ENCODE measurements around the gene HRC.

Gene HRC

DNA sequence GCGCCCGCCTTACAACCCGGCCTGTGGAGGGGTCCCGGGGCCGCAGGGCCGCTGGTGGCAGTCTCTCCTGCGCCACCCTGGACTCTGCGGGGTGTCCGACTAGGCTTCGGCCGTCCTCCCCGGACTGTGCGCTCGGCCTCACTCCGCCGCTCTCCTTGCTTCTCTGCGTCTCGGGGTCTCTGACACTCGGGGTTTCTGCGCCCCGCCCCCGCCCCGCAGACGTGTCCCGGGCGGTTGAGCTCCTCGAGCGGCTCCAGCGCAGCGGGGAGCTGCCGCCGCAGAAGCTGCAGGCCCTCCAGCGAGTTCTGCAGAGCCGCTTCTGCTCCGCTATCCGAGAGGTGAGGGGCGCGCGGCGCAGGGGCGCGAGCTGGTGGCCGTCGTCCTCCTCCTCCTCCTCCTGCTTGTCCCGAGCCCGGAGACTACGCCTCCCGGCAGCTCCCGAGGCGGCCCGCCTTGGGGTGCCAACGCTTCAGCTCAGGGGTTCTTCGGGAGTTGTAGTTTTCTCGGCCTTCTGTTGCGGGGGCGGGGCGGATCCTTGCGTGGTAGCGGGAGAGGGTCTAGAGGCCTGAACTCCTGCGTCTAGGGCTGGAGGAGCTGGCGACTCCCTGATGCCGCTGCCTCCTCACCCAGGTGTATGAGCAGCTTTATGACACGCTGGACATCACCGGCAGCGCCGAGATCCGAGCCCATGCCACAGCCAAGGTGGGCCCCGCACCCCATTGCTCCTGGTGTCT is 40.4 kb downstream of the HRC start:
- peak in 1 of 2 donors; percentile 45 for DNase-seq (ENCODE audit: low read depth in 2 of 2)

DNA sequence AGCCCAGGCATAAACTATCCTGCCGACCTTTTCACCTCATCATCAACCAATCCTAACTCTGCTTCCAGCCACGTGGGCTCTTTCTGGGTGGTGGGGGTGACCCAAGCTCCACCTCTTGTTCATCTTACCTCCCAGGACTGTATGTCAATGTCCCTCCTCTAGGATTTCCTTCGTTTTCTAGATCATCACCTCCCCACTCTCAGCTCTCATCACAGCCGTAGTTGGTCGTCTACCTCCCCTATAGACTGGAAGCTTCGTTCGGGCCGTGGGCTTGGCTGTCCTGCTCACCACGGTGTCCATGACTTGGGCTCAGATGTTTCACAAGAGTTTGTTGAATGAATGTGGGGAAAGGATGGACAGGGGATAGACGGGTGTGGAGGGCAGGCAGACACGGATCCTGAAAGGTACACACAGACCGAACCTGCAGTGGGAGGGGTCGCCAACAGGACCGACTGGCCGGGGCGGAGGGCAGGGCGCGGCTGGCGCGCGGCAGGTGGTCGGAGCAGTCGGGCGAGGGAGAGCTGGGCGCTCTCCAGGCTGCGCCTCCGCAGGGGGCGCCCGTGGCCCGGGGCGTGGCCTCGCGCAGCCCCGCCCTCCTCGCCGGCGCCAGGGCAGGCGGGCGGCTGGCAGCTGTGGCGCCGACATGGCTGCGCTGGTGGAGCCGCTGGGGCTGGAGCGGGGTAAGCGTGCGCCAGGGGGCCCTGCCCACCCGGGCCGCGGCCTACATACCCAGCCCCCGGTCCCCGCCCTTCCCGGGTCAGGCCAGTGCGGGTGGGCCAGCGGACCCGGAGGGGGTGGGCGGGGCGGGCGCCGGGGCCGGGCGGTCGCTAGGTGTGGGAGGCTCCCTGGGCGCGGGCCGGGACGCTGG is 41.2 kb downstream of the HRC start, which contains the start of gene LIN7B:
Gene LIN7B (plus strand): TSS at position 609 of the 868 bp plus-strand sequence. CDS start 35 bp downstream, at position 644.
- peak; percentile 48 for DNase-seq (ENCODE audit: low read depth in 2 of 2)

DNA sequence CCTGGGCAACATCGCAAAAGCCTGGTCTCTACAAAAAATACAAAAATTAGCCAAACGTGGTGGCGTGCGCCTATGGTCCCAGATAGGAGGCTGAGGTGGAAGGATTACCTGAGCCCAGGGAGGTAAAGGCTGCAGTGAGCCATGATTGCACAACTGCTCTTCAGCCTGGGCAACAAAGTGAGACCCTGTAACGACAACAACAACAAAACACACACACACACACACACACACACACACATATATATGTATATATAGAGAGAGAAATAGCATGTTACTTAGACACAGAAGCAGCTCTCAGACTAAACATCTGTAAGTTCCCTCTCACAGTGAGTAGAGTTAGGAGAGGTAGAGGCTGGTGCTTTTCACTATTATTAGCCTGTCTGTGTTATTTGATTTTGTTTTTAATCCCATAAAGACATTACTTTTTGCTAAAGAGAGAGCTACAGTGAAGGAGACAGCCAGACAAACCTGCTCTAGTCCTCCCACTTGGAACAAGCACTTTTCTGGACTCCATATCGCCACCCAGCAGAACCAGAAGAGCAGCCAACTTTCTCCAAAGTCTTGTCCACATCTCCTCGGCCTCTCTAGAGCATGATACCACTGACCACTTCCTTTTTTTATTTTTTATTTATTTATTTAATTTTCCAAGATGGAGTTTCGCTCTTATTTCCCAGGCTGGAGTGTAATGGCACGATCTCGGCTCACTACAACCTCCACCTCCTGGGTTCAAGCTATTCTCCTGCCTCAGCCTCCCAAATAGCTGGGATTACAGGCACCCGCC is 43.8 kb downstream of the HRC start:
- DNase-seq (ENCODE audit: low read depth in 2 of 2) = no peak

DNA sequence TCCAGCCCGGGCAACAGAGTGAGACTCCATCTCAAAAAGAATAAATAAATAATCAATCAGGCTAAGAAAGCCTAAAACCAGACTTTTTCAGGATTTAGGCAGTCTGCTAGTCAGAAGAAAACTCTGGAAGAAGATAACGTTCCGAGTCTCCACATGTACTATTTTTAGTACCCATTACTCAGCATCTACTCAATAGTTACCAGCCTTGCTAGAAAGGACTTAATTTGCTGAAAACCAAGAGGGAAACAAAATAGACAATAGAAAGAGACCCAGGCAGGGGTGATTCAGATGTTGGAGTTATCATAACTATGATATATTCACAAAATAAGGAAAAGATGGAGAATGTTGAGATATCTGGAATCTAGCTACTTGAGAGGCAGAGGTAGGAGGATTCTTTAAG is 44.6 kb downstream of the HRC start:
- DNase-seq (ENCODE audit: low read depth in 2 of 2) = no peak

DNA sequence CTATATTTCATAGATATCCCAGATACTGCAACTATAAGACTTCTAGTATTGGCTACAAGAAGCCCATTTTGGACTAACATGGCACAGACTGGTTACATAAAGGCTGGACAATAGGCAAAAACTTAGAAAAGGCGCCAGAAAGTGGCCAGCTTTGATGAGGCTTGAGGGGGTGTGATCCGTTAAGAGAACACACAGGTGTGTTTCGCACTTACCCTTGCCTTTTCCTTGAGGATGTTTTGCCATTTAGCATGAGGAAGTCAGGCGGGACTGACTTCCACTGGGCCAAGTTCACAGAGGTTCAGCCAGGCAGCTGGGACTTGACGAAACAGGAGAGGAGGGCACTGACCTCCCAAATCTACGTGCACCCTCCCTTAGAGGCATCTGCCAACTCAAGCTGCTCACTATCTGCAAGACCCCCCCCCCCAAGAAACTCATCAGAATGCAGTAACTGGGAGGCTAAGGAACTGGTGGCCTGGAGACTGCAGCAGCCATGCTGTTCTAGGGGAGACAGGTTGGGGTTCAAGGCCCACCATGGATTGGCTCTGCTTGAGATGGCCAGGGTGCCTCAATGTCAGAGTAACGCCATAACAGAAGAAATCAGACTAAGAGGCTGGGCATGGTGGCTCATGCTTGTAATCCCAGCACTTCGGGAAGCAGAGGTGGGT is 45.5 kb downstream of the HRC start:
- no peak for DNase-seq (ENCODE audit: low read depth in 2 of 2)

DNA sequence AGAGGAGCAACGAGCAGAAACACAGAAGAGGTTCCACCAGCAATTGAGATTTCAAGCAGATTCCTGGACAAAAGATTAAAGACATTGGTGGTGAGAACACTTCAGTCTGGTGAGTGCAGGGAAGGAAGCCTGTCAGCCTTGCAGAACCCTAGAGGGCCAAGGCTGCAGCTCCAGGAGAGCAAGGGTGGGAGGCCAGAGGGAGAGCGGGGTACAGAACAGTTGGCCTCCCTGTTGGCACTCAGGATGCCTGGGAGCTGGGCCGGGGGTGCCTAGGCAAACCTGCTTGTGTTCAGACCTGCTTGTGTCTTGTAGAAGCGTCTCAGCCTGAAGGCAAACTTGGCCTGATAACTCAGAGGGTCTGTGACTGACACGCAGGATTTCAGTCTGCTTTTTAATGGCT is 46.1 kb downstream of the HRC start:
- DNase-seq (ENCODE audit: low read depth in 2 of 2) = no peak

DNA sequence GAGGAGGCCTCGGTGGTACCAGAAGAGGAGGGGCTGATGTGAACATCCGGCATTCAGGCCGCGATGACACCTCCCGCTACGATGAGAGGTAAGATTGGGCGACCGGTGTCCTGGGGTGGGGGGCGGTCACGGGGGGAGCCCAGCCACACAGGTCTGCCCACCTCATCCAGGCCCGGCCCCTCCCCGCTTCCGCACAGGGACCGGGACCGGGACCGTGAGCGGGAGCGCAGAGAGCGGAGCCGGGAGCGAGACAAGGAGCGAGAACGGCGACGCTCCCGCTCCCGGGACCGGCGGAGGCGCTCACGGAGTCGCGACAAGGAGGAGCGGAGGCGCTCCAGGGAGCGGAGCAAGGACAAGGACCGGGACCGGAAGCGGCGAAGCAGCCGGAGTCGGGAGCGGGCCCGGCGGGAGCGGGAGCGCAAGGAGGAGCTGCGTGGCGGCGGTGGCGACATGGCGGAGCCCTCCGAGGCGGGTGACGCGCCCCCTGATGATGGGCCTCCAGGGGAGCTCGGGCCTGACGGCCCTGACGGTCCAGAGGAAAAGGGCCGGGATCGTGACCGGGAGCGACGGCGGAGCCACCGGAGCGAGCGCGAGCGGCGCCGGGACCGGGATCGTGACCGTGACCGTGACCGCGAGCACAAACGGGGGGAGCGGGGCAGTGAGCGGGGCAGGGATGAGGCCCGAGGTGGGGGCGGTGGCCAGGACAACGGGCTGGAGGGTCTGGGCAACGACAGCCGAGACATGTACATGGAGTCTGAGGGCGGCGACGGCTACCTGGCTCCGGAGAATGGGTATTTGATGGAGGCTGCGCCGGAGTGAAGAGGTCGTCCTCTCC is 47.4 kb downstream of the HRC start:
- DNase-seq (ENCODE audit: low read depth in 2 of 2) = no peak

DNA sequence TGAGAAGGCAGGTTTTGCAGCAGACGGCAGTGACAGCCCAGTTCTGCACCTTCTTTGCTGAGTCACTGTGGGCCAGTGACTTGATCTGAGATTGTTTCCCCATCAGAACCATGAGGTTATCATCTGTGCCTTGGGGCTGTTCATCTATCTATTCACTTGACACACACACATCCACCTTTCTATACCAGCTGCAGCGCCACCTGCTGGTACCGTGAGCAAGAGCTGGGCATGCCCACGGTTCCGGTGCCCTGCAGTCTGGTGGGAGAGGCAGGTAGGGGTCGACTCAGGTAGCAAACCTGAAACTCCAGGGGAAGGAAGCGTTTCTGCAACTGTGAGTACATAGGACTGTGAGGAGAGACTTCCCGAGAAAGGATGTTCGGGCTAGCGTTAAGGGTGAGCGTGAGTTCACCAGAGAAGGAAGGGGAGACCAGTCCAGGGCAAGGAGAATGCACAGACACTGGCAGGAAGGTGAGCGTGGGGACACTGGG is 48.5 kb downstream of the HRC start:
- peak; percentile 52 to 55 for DNase-seq (ENCODE audit: low read depth in 2 of 2)

DNA sequence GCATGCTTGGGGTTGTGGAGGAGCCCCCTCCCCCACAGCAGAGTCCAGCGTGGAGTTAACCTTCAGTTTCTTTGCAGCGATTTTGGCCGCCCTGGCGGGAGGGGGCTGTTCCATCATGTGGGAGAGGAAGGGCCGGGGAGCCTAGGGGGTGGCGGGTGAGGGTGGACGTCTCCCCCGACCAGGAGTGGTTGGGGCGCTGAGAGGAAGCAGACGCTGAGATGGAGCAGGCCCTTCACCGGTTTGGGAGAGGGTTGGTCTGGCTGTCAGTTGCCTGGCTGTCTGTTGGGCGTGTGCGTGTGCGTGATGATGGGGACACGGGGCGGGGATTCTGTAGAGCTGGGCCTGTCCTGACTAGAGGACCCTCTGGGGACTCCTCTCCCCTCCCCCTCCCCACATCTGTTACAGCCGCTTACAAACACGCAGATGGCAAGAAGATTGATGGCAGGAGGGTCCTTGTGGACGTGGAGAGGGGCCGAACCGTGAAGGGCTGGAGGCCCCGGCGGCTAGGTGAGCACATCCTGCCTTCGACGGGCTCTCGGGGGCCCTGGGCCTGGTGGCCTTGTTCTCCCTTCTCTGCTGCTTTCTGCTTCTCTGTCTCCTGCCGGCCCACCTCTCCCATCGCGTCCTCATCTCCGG is 50.8 kb downstream of the HRC start:
- DNase-seq (ENCODE audit: low read depth in 2 of 2) = no peak

DNA sequence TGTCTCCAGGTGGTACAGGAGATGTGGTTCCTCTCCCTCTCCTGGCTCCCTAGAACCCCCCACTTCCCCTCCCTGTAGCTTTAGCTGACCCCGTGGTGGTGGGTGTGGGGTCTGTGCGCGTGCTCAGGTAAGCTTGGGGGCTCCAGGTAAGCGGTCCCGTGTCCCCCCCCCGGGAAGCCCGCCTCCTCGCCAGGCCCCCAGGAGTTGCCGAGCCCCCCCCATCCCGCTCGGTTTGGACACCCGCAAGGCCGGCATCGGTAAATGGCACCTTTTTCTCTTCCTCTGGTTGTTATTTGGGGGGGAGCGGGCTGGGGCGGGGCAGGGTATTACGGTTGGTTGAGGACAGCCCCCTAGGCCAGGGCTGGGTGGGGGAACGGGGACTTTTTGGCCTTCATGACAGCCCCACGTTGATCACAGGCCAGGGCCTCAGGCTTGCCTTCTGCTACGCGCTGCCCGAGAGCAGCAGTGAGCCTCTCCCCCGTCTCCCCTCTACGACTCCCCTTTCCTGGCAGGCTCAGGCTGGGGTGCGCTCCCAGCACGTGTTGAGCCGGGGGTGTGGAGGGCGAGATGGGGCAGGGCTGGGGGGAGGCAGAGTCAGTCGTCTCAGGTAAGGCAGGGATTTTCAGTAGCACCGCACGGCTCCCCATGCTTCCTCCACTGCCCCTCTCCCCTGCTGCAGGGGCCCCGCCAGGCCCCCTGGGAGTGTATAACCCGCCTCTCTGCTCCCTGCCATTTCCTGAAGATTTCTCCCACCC is 51.7 kb downstream of the HRC start:
- DNase-seq (ENCODE audit: low read depth in 2 of 2) = no peak

DNA sequence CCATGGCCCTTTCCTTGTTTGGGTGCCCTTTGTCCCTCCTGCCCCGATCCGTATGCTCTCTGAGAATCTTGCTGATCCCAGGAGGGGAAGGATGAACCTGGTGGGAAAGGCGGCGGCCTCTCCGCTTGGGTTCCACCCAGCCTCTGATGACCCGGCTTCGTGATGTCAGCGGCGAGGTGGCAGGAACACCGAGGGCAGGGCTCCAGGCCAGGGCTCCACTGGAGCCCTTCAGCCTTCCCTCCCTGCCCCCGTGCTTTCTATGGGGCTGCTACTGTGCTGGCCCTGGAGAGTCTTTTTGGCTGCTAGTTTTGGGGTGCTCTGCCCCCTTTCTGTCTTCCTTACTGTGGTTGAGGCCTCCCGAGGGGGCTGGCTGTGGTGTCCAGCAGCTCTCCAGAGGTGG is 52.9 kb downstream of the HRC start:
- DNase-seq (ENCODE audit: low read depth in 2 of 2) = no peak
